Thymus (tissue), 11 donors: ENCODE data around the gene ASB4. TPM values are rescaled to one million over a fixed set of nuclear protein-coding genes. Genes with fewer than 3 reads are reported as not detected.

Source experiments
- DNase-seq, 9 donors: peaks; one replicate each; pipeline ENCODE4 v3.0.0-alpha.2; 2013; ENCODE audit warnings: low spot score in 9 of 9, low read depth in 6 of 9, missing footprints in 1 of 9
- H3K27ac ChIP-seq, 2 donors: one replicate each; pipeline ENCODE4 v1.5.1; 2013; ENCODE audit warnings: control low read depth in 1 of 2, low read depth in 1 of 2, low read length in 1 of 2, mild to moderate bottlenecking in 1 of 2, moderate library complexity in 1 of 2
- H3K27me3 ChIP-seq, 2 donors: one replicate each; pipeline ENCODE4 v1.5.1; 2013; ENCODE audit warnings: low read length in 1 of 2; ENCODE audit not compliant: control insufficient read depth in 2 of 2, insufficient read depth in 1 of 2
- H3K36me3 ChIP-seq, 2 donors: one replicate each; pipeline ENCODE4 v1.5.1; 2013; ENCODE audit warnings: low read length in 1 of 2, mild to moderate bottlenecking in 1 of 2, moderate library complexity in 1 of 2; ENCODE audit not compliant: control insufficient read depth in 2 of 2, insufficient read depth in 2 of 2
- H3K4me1 ChIP-seq, 2 donors: one replicate each; pipeline ENCODE4 v1.5.1; 2013; ENCODE audit warnings: low read length in 2 of 2; ENCODE audit not compliant: control insufficient read depth in 2 of 2, insufficient read depth in 2 of 2
- H3K4me3 ChIP-seq, 2 donors: one replicate each; pipeline ENCODE4 v1.5.1; 2013; ENCODE audit warnings: low read length in 2 of 2, control low read depth in 1 of 2, mild to moderate bottlenecking in 1 of 2
- H3K9me3 ChIP-seq, 2 donors: one replicate each; pipeline ENCODE4 v1.5.1; 2013; ENCODE audit warnings: low read length in 1 of 2, mild to moderate bottlenecking in 1 of 2; ENCODE audit not compliant: control insufficient read depth in 2 of 2, insufficient read depth in 1 of 2
- WGBS: extraction: QIAGEN DNeasy Blood & Tissue Kit; methylation state at CpG from one replicate; pipeline ENCODE4 v1.1.7; 2013; 5-methylcytosine and 5-hydroxymethylcytosine counted together
- polyA plus RNA-seq: library from polyadenylated mRNA; stranded (reverse); fragments of 200-250 nt; gene quantifications from one replicate; pipeline ENCODE4 v1.2.3, GENCODE V29; 2013
- total RNA-seq: library from RNA; stranded (reverse); fragments of 120-200 nt; gene quantifications from one replicate; pipeline ENCODE4 v1.2.4, GENCODE V29; 2013
- donor health status: healthy.

Gene ASB4
- total and polyA plus RNA-seq, 2 donors: 0.38 to 0.98 TPM

DNA sequence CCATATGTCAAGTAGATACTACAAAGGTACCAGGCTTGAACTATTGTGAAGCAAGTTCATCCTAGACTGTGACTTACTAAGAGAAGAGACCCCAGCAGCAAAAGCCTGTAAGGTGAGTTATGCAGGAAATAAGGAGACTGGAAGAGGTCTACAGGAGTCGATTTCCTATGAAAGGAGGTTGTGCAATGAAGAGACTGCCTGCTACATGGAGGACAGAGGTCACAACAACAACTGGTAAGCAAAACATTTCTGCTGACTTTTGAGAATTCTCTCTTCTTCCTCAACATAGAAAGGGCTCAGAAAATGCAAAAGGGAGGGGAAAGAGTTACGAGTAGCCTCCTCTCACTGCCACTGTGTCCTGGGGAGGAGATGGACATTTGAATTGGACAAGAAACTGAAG, 68.2 kb downstream of the ASB4 start:
- H3K4me1 ChIP-seq: no peaks in the 10 kb centered on the region
- no peak overlapping the region for H3K4me3 ChIP-seq
- DNase-seq: no peak
- no peak overlapping the region for H3K27ac ChIP-seq
- no peaks in the 10 kb centered on the region for H3K27me3 ChIP-seq
- no peaks in the 10 kb centered on the region for H3K36me3 ChIP-seq
- 86% methylated on average over 2 of the region's 2 CpGs for WGBS
- H3K9me3 ChIP-seq: no peaks in the 10 kb centered on the region

DNA sequence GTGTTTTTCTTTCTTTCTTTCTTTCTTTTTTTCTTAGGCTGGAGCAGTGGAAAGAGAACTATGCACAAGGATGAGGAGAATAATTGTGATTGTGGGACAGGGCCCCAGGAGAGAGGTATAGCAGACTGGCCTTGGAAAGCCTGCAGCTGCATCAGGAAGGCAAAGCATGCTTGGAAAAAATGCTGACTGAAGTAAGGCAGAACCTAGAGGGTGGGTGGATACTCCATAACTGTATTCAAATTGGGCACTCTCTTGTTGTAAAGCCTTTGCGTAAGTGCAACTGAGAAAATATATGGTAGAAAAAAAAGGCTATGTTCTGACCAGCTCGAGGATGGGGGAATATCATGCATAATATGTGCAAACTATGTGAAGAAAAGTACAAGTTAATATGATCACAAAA, 71.0 kb downstream of the ASB4 start:
- no peaks in the 10 kb centered on the region for H3K27me3 ChIP-seq
- no peaks in the 10 kb centered on the region for H3K36me3 ChIP-seq
- no peak overlapping the region for H3K4me3 ChIP-seq
- H3K27ac ChIP-seq: no peak overlapping the region
- no peaks in the 10 kb centered on the region for H3K9me3 ChIP-seq
- WGBS: 95% methylated on average over 2 of the region's 2 CpGs
- no peaks in the 10 kb centered on the region for H3K4me1 ChIP-seq
- no peak for DNase-seq

DNA sequence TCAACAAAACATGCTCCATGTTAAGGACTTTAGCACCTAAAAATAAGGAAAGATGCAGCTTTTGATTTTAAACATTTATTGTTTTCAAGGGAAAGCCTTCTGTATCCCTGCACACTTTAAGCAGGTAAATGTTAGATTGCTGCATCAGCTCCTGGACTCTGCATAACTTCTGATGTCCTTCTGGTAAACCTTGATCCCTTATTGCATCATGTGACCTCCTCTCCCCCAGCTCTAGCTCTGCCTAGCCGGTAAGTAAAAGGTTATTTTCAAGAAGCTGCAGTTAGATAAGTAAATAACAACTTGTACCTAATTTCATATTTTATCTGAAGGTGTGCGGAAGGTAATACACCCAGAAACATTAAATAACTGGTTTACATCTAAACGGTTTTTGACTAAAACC, 73.1 kb downstream of the ASB4 start:
- 96% methylated on average over 3 of the region's 3 CpGs for WGBS
- no peaks in the 10 kb centered on the region for H3K27me3 ChIP-seq
- no peak for DNase-seq
- H3K9me3 ChIP-seq: no peaks in the 10 kb centered on the region
- H3K4me3 ChIP-seq: no peak overlapping the region
- no peak overlapping the region for H3K27ac ChIP-seq
- no peaks in the 10 kb centered on the region for H3K36me3 ChIP-seq
- no peaks in the 10 kb centered on the region for H3K4me1 ChIP-seq

- H3K27ac ChIP-seq: no peak overlapping the region
- no peak overlapping the region for H3K4me3 ChIP-seq
- H3K27me3 ChIP-seq: no peaks in the 10 kb centered on the region
- WGBS: 95% methylated on average over 2 of the region's 2 CpGs
- no peak for DNase-seq
- H3K9me3 ChIP-seq: no peaks in the 10 kb centered on the region
- no peaks in the 10 kb centered on the region for H3K4me1 ChIP-seq
- H3K36me3 ChIP-seq: no peaks in the 10 kb centered on the region
Observed at GRCh38 chr7:95560674-95561073, 74.9 kb downstream of the ASB4 start.

- Histone ChIP-seq H3K4me1 (no peaks in the 10 kb centered on the region), H3K36me3 (no peaks in the 10 kb centered on the region), H3K27me3 (no peaks in the 10 kb centered on the region), H3K9me3 (peaks cover 0 to 2% of the 10 kb centered on the region in 2 donors), H3K27ac (no peak overlapping the region), H3K4me3 (no peak overlapping the region)
- no peak for DNase-seq
- 94% methylated on average over 2 of the region's 2 CpGs for WGBS
Observed at GRCh38 chr7:95569720-95570119, 84.0 kb downstream of the ASB4 start.

- WGBS: 89% methylated on average over 5 of the region's 5 CpGs
- H3K9me3 ChIP-seq: peaks cover 0 to 2% of the 10 kb centered on the region in 2 donors
- H3K27ac ChIP-seq: no peak overlapping the region
Observed at GRCh38 chr7:95577137-95577536, 91.4 kb downstream of the ASB4 start.

GRCh38 chr7:95578299-95578855, 92.6 kb downstream of the ASB4 start:
- Histone ChIP-seq H3K27ac (no peak overlapping the region), H3K4me3 (no peak overlapping the region), H3K27me3 (no peaks in the 10 kb centered on the region), H3K36me3 (no peaks in the 10 kb centered on the region), H3K9me3 (peaks cover 0 to 2% of the 10 kb centered on the region in 2 donors), H3K4me1 (no peaks in the 10 kb centered on the region)
- DNase-seq: no peak
- 87% methylated on average over 3 of the region's 3 CpGs for WGBS

More at GRCh38 chr7:95577137-95577536, 91.4 kb downstream of the ASB4 start:
- H3K36me3 ChIP-seq: no peaks in the 10 kb centered on the region
- H3K4me1 ChIP-seq: no peaks in the 10 kb centered on the region
- H3K27me3 ChIP-seq: no peaks in the 10 kb centered on the region
- H3K4me3 ChIP-seq: no peak overlapping the region
- no peak for DNase-seq

- WGBS: 95% methylated on average over 7 of the region's 7 CpGs
- H3K27ac ChIP-seq: no peak overlapping the region
- H3K9me3 ChIP-seq: peaks cover 0 to 2% of the 10 kb centered on the region in 2 donors
- no peak overlapping the region for H3K4me3 ChIP-seq
- H3K4me1 ChIP-seq: no peaks in the 10 kb centered on the region
- no peaks in the 10 kb centered on the region for H3K36me3 ChIP-seq
- DNase-seq: no peak
- no peaks in the 10 kb centered on the region for H3K27me3 ChIP-seq
Observed at GRCh38 chr7:95579318-95579717, 93.6 kb downstream of the ASB4 start.

GRCh38 chr7:95581467-95581866, 95.7 kb downstream of the ASB4 start:
- Histone ChIP-seq H3K27me3 (no peaks in the 10 kb centered on the region), H3K9me3 (no peaks in the 10 kb centered on the region), H3K4me1 (no peaks in the 10 kb centered on the region), H3K36me3 (no peaks in the 10 kb centered on the region), H3K4me3 (no peak overlapping the region), H3K27ac (no peak overlapping the region)
- no peak for DNase-seq
- WGBS: 63% methylated on average over 3 of the region's 3 CpGs
